Measurements from ENCODE around the gene CAMK2B.

Gene CAMK2B

GRCh38 chr7:44329888-44330287, 4.5 kb upstream of the CAMK2B start:
- no peak for DNase-seq (ENCODE audit: low spot score)

GRCh38 chr7:44329081-44329480, 3.7 kb upstream of the CAMK2B start:
- no peak for DNase-seq (ENCODE audit: low spot score)

GRCh38 chr7:44327981-44328380, 2.6 kb upstream of the CAMK2B start:
- DNase-seq (ENCODE audit: low spot score): no peak

GRCh38 chr7:44326261-44327125, 1.1 kb upstream of the CAMK2B start:
- DNase-seq (ENCODE audit: low spot score): no peak

- no peak for DNase-seq (ENCODE audit: low spot score)
Measured at GRCh38 chr7:44325811-44326241, 432 bp upstream of the CAMK2B start.

- DNase-seq (ENCODE audit: low spot score): no peak
Measured at GRCh38 chr7:44324481-44325200, 753 bp downstream of the CAMK2B start.

- no peak for DNase-seq (ENCODE audit: low spot score)
Measured at GRCh38 chr7:44324204-44324480, 1.3 kb downstream of the CAMK2B start.

GRCh38 chr7:44323381-44324203, 1.8 kb downstream of the CAMK2B start:
- no peak for DNase-seq (ENCODE audit: low spot score)

GRCh38 chr7:44322631-44323363, 2.6 kb downstream of the CAMK2B start:
- no peak for DNase-seq (ENCODE audit: low spot score)

- no peak for DNase-seq (ENCODE audit: low spot score)
Measured at GRCh38 chr7:44321796-44322195, 3.6 kb downstream of the CAMK2B start.

- DNase-seq (ENCODE audit: low spot score): no peak
Measured at GRCh38 chr7:44320794-44321371, 4.5 kb downstream of the CAMK2B start.

GRCh38 chr7:44320141-44320540, 5.3 kb downstream of the CAMK2B start:
- no peak for DNase-seq (ENCODE audit: low spot score)

GRCh38 chr7:44318332-44318731, 7.1 kb downstream of the CAMK2B start:
- no peak for DNase-seq (ENCODE audit: low spot score)

GRCh38 chr7:44315301-44315903, 10.0 kb downstream of the CAMK2B start:
- DNase-seq (ENCODE audit: low spot score): no peak

- no peak for DNase-seq (ENCODE audit: low spot score)
Measured at GRCh38 chr7:44313621-44314031, 11.8 kb downstream of the CAMK2B start.

GRCh38 chr7:44313016-44313415, 12.4 kb downstream of the CAMK2B start:
- DNase-seq (ENCODE audit: low spot score): no peak

GRCh38 chr7:44311561-44312495, 13.6 kb downstream of the CAMK2B start:
- DNase-seq (ENCODE audit: low spot score): no peak

GRCh38 chr7:44310221-44310848, 15.1 kb downstream of the CAMK2B start:
- DNase-seq (ENCODE audit: low spot score): no peak

GRCh38 chr7:44309271-44310091, 15.9 kb downstream of the CAMK2B start:
- no peak for DNase-seq (ENCODE audit: low spot score)

All from CD4-positive, alpha-beta T cell treated with Interleukin-15 for 4 hours (primary cell).